Prostate gland (tissue), 2 donors: ENCODE measurements around the gene CCSAP.
"Not testable (repeated sequence)": the region's sequence is repeated elsewhere in the genome, so short reads cannot be mapped to it uniquely, and the experiment has no call there.

Experiments used
- POLR2A ChIP-seq: fragments of 450-650 bp; IDR thresholded peaks from one replicate; pipeline ENCODE4 v1.6.1; 2016; ENCODE audit warnings: antibody characterized with exemption, mild to moderate bottlenecking
- POLR2AphosphoS5 ChIP-seq: sonication (generic); formaldehyde crosslinking; IDR thresholded peaks from one replicate; pipeline ENCODE4 v1.6.1; 2017; ENCODE audit warnings: antibody characterized with exemption
- TF ChIP-seq, protein P1 (sequence below), 4 experiments: fragments of 200-600 bp in 2 of 4; fragments of 450-650 bp in 2 of 4; sonication (generic) in 2 of 4; IDR thresholded peaks; 1 replicate in 3 of 4; 2 replicates in 1 of 4; pipeline ENCODE4 v1.5.1; 2016 to 2019; ENCODE audit warnings: antibody characterized with exemption in 4 of 4, mild to moderate bottlenecking in 2 of 4, moderate library complexity in 2 of 4

DNA sequence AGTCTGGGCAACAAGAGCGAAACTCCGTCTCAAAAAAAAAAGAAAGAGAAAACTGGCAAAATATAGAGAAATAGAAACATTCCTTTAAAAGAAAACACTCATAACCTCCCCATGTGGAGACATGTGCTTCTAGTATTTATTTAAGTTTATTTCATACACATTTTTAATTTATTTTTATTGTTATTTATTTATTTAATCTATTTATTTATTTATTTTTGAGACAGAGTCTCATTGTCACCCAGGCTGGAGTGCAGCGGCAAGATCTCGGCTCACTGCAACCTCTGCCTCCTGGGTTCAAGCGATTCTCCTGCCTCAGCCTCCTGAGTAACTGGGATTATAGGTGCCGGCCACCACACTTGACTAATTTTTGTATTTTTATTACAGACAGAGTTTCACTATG, 35.2 kb upstream of the CCSAP start:
- not testable (repeated sequence) for TF ChIP-seq POLR2A, POLR2AphosphoS5
- TF ChIP-seq, protein P1, sequence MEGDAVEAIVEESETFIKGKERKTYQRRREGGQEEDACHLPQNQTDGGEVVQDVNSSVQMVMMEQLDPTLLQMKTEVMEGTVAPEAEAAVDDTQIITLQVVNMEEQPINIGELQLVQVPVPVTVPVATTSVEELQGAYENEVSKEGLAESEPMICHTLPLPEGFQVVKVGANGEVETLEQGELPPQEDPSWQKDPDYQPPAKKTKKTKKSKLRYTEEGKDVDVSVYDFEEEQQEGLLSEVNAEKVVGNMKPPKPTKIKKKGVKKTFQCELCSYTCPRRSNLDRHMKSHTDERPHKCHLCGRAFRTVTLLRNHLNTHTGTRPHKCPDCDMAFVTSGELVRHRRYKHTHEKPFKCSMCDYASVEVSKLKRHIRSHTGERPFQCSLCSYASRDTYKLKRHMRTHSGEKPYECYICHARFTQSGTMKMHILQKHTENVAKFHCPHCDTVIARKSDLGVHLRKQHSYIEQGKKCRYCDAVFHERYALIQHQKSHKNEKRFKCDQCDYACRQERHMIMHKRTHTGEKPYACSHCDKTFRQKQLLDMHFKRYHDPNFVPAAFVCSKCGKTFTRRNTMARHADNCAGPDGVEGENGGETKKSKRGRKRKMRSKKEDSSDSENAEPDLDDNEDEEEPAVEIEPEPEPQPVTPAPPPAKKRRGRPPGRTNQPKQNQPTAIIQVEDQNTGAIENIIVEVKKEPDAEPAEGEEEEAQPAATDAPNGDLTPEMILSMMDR (IDR thresholded peaks at IDR 0.05): not testable (repeated sequence)
